Astrocyte (in vitro differentiated cells and primary cell): Measurements from ENCODE around the gene CCDC187.

Experiments
- EZH2 ChIP-seq: IDR thresholded peaks from 2 replicates; pipeline ENCODE4 v1.6.1; 2012; ENCODE audit warnings: mild to moderate bottlenecking, low read length, inconsistent platforms; ENCODE audit not compliant: insufficient read depth
- TF ChIP-seq, protein P1 (sequence below): IDR thresholded peaks from 2 replicates; pipeline ENCODE4 v1.5.1; 2011; ENCODE audit warnings: low read depth, mild to moderate bottlenecking, inconsistent platforms, low read length, moderate library complexity; ENCODE audit not compliant: insufficient read depth

DNA sequence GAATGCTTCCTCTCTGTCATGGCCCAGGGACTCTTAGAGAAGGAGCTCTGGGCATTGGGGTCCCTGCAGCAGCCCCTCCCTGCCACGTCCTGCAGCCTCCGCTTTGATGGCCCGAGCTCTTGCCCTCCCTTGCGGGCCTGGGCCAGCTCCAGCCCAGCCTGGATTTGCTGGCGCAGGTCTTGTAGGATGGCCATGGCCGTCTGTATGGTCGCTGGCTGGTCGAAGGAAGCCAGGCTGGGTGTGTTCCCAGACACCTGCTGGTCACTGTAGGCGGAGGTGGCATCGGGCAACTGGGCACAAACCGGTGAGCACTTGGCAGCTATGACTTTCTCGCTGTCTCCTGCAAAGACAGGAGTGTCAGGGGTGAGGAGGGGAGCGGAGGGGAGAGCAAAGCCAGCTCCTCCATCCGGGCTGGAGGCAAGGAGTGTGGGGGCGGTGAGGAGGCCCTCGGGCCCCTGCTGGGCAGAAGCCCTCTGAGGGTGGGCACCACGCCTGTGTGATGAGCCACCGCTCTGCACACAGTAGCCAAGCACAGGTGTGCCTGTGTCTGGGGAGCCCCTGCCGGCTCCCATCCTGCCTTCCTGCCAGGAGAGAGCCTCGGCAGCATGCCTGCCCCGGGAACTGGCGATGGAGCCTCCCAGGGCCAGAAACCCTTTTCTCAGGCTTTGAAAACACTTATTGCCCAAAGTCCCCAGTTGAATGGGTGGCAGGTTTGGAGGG, 12.4 kb downstream of the CCDC187 start:
- TF ChIP-seq, protein P1, sequence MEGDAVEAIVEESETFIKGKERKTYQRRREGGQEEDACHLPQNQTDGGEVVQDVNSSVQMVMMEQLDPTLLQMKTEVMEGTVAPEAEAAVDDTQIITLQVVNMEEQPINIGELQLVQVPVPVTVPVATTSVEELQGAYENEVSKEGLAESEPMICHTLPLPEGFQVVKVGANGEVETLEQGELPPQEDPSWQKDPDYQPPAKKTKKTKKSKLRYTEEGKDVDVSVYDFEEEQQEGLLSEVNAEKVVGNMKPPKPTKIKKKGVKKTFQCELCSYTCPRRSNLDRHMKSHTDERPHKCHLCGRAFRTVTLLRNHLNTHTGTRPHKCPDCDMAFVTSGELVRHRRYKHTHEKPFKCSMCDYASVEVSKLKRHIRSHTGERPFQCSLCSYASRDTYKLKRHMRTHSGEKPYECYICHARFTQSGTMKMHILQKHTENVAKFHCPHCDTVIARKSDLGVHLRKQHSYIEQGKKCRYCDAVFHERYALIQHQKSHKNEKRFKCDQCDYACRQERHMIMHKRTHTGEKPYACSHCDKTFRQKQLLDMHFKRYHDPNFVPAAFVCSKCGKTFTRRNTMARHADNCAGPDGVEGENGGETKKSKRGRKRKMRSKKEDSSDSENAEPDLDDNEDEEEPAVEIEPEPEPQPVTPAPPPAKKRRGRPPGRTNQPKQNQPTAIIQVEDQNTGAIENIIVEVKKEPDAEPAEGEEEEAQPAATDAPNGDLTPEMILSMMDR: no peak
- TF ChIP-seq EZH2: no peak
